T follicular helper cell (primary cell): ENCODE results near the gene PTDSS2.
"Not testable (repeated sequence)": the region's sequence is repeated elsewhere in the genome, so short reads cannot be mapped to it uniquely, and the experiment has no call there.

ENCODE experiments used
- DNase-seq: peaks from one replicate; pipeline ENCODE4 v3.0.0-alpha.2; 2020; ENCODE audit warnings: low read depth

The PTDSS2 gene

GRCh38 chr11:413120-414081, 36.7 kb upstream of the PTDSS2 start:
- no peak for DNase-seq

GRCh38 chr11:414318-414857, 35.7 kb upstream of the PTDSS2 start:
- DNase-seq, result no peak

DNA sequence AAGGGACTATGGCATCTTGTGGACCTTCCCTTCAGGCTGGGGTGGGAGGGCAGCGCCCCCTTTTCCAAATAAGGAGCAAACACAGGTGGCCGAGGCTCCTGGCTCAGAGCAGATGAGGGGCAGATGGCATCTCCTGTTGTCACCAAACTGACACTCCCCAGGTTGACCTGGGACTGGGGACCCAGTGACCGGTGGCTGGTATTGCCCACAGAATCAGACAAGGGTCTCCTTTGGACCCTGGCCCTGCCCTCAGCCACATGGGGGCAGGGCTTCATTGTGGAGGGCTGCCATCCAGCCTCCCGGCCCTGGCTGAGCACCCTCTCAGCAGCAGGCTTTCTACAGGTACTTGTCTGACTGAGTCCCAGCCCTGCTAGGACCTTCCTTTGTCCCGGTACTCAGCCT, 34.4 kb upstream of the PTDSS2 start:
- no peak for DNase-seq

DNA sequence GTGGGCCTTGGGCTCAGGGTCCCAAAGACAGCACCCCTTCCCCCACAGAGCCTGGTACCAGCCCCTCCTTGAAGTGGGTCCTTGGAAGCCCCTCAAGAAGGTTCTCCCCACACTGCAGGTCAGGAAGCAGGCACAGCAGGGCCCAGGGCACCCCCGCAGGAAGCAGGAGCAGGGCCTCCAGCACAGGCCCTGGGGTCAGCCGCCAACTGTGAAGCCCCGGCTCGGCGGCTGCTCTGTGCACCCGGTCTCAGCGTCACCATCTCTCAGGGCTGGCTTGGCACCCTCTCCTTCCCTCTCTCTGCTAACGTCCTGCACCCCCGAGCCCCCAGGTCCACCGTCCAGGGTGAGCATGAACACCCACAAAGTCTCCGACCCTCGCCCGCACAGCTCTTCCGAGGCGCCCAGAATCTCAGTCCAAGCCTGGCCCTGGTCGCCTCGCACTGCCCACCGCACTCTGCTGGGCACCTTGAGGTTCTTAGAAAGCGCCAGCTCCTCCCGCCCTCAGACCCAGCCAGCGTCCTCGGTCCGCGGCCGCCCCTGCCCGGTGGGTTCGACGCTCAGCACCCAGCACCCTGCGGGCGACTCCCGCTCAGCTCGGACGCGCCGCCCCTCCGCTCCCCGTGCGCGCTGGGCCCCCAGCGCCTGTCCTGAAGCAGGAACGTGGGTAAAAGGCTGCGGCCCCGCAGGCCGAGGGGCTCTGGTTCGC, 33.9 kb upstream of the PTDSS2 start:
- no peak for DNase-seq

DNA sequence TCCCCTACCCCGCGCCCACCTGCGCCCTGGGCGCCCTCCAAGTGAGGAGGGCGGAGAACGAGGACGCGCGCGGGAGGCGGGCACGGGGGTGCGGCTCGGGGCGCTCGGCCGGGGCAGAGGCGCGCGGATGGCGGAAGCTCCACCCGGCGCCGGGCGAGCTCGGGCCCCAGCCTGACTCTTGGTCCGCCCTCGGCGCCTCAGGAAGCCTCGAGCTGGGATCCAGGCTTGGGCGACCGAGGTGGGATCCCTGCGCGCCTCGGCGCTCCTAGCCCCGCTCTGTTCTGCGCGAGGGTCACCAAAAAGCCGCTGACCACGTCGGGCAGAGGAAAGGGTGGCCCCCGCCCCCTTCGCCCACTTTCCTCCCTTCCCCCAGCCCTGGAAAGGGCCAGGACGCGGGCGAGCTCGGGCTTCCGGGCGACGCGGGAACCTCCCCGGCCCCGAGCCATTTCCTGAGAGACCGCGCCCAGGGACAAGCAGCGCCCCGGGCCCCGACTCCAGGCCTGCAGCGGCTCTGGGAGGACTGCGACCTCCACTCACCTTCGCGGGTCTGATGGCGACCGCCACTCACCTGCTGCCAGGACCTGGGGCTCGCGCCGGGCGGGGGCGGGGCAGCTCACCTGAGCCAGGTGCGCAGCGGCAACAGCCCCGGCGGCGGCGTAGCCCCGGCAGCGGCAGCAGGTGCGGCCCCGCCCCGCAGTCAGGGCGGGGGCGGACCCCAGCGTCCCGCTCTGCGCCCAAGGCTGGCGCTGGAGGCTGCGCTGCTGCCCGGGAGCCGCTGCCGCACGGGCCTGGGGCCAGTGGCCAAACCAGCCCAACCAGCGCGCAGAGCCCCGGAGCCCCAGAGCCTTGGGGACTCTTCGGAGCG, 33.1 kb upstream of the PTDSS2 start:
- no peak for DNase-seq

- DNase-seq, result no peak
These were observed 32.3 kb upstream of the PTDSS2 start for GRCh38 chr11:417652-418342.

DNA sequence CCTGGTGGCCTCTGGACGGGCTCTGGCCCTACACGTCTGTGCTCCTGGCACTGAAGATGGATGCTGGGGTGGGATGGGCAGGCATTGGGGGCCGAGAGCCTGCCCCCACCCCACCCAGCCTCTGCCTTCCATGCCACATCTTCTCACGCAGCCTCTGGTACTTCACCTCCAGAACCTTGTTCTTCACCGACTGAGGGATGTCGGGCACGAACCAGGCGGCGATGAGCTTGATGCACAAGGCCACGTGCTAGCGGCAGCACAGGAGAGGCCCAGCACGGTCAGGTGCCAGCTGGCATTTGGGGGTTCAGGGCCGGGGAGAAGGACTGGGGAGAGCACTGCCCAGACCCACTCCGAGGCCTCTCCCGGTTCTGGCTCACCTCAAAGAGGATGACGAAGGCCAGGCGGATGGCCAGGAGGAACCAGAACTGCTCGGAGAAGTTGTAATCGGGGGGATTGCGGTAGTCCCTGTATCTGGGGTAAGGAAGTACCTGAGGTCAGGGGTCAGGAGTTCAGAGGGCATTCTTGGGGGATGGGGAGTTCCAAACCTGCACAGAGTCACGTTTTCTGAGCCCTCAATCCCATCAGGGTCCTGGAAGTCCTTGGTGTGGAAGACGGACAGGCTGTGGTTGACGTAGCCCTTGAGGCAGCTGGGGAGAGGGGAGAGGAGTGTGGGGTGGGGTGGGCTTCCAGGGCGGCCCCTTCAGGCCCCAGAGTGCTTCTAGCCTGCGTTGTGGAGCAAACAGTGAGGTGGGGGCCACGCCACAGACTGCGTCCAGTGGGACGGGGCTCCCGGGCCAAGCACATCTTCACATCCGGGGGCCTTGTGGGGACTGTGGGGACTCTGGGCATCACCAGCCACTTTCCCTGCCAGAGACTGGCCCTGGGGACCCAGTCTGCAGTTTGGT, 31.5 kb upstream of the PTDSS2 start:
- no peak for DNase-seq

DNA sequence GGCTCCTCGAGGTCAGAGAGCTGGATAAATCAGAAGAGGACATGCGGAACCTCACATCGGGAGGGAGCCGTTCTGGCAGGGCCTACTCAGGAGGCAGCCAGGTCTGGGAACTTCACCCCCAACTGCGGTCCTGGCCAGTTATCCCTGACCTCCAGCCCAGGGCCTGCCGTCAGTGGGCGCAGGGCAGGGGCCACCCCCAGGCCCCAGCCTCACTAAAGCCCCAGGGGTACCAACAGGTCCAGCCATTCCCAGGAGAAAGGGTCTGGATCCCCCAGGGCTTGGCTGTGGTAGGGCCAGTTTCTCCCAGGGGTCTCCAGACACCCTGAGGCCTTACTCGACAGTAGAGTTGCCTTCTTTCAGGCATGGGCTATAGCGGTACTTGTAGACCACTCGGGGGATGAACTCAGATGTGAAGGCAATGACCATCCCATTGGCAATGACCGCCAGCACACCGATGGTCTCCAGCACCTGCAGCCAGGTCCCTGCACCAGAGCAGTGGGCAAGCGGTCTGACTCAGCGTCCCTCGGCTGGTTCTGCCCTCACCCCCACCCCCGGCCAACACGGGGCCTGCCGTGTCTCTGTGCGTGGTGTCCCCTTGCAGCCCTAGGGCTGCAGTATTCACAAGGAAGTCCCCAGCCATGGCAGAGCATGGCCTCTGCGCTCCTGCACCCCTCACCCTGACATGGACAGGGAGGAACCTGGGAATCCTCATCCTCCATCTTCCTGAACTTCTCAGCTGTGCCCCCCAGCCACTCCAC, 30.7 kb upstream of the PTDSS2 start:
- DNase-seq, result no peak

DNA sequence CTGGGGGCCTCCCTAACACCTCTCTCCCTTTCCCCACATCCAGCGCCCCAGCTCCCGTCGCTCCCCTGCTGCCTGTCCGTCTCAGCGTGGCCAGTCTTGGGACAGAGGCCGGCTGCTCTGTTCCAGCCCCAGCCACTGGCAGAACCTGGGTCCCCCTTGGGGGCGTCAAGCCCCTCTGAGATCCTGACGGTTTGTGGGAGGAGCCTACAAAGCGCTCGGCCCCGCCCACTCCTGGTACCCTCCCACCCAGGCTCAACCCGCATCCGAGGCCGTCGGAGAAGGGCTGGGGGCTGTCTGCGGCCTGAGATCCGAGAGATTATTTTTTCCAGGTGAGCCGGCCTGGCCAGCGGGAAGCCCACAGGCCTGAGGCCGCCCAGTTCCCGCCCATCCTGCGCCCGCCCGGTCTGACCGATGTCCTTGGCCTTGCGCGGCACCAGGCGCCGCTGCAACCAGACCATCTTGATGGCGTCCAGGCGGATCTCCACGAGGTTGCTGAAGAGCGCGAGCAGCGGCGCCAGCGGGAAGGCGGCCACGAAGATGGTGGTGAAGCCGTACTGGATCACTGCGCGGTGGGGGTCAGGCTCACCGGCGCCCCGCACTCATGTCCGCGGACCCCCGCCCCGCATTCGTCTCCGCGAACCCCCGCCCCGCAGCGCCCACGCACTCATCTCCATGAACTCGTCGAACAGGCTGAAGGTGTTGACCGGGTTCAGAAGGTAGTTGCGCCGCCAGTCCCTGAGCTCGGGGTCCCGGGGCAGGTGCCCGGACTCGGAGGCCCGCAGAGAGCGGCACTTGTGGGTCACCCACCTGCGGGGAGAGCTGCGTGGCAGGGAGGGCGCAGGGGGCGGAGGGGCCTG, 29.8 kb upstream of the PTDSS2 start:
- no peak for DNase-seq

DNA sequence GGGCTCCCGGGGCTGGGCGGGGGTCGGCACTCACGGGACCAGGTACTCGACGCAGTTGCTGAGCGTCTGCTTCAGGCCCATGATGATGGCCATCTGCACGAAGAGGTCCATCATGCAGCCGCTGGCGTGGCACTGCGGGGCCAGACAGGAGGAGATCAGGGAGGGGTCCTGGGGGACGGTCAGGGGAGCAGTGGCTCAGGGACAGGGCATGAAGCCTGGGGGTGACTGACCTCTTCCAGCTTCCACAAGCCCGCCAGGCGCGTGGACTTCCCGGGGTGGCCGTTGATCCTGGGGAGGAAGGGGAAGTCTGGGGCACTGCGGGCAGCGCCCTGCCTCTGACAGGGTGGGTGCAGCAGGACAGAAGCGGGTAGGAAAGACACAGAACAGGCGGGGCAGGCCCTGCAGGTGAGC, 29.2 kb upstream of the PTDSS2 start:
- no peak for DNase-seq

DNA sequence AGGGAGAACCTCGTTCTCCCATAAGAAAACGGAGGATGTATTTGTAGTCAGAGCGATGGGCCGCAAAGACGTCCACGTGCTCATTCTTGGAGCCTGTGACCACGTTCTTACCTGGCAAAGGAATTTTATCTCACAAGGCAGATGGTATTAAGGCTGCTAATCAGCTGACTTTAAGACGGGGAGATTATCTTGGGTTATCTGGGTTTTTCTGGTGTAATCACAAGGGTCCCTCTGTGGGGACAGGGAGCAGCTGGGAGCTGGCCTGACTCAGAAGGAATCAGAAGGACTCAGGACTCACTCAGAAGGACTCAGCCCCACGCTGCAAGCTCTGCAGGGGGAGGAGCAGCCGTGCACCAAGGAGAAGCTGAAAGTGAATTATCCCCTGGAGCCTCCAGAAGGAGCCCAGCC, 27.8 kb upstream of the PTDSS2 start:
- DNase-seq, result no peak

DNA sequence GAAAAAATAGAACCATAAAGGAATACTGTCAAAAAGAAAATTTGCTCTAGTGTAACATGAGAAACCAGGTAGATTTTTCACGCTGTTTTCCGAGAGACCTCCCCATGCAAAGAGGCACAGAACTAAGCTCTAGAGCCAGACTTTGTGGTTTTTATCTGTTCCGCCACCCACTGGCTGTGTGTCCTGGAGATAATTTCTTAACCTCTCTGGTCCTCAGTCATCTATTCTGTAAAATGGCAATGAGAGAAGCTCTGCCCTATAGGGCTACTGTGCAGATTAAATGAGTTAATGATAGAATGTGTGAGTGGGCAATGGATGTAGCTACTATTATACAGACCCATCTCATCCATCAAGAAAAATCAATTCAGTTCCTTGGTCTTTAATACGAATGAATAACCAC, 25.8 kb upstream of the PTDSS2 start:
- DNase-seq, result no peak

- DNase-seq, result not testable (repeated sequence)
These were observed 25.3 kb upstream of the PTDSS2 start for GRCh38 chr11:424766-425165.

DNA sequence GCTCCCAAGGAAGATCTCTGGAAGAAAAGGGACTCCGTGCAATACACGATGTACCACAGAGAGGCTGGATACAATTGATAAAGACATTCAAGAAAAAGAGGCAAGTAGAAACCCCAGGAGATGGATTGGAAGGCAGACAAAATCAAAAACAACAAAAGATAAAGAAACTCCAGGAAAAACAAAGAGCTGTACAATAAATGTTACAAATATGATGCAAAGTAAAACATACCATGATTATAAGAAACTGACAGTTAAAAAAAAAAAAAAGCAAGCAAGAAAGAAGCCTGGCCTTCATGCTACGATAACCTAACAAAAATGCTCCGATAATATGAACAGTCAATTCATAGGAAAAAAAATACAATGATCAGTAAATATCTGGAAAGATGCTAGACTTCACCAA, 24.8 kb upstream of the PTDSS2 start:
- DNase-seq, result no peak

DNA sequence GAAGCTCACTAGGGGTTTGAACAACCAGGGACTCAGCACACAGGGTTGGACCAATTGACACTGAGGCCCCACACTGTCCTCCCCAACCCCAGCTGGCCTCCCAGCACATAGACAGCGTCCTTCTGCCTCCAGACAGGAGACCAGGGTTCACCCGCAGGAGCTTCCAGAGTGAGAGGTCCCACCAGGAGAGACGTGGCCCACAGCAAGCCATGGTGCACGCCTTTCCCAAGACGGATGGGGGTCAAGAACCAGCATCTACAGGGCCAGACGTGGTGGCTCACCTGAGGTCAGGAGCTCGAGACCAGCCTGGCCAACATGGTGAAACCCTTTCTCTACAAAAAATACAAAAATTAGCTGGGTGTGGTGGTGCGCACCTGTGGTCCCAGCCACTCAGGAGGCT, 23.2 kb upstream of the PTDSS2 start:
- no peak for DNase-seq

GRCh38 chr11:428295-428694, 21.8 kb upstream of the PTDSS2 start:
- DNase-seq, result no peak

- DNase-seq, result no peak
These were observed 20.7 kb upstream of the PTDSS2 start for GRCh38 chr11:429391-429790.

DNA sequence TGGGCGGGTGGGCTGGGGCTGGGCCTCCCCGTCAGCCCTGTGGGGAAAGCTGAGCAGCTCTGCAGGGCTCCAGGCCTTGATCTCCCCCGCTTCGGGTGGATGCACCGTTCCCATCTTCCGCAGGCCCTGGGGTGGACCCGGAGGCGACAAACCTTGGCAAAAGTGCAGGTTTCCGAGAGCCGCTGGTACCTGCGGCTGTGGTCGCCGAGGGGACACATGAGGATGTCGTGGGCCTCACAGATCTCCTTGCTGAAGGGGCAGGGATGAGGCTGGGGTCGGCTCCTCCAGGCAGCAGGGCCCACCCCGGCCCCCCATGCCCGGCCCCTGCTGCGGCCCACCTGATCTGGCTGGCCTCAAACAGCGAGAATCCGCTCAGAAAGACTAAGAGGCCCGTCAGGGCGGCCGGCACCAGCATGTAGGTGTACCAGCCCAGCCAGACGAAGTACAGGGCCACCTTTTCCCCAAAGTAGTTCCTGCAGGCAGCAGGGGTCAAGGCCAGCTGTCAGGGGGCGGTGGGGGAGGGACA, 20.1 kb upstream of the PTDSS2 start:
- DNase-seq, result no peak
